Stimulated activated CD8-positive, alpha-beta memory T cell treated with anti-CD3 and anti-CD28 coated beads, Interleukin-2, amount 100 ng/mL, for 48 hours (primary cell): ENCODE results near the gene RNU4-1.
"Not testable (repeated sequence)": the region's sequence is repeated elsewhere in the genome, so short reads cannot be mapped to it uniquely, and the experiment has no call there.

ENCODE experiments used
- DNase-seq, 2 donors: peaks; one replicate each; pipeline ENCODE4 v3.0.0-alpha.2; 2020; ENCODE audit warnings: low read depth in 2 of 2

Gene RNU4-1

DNA sequence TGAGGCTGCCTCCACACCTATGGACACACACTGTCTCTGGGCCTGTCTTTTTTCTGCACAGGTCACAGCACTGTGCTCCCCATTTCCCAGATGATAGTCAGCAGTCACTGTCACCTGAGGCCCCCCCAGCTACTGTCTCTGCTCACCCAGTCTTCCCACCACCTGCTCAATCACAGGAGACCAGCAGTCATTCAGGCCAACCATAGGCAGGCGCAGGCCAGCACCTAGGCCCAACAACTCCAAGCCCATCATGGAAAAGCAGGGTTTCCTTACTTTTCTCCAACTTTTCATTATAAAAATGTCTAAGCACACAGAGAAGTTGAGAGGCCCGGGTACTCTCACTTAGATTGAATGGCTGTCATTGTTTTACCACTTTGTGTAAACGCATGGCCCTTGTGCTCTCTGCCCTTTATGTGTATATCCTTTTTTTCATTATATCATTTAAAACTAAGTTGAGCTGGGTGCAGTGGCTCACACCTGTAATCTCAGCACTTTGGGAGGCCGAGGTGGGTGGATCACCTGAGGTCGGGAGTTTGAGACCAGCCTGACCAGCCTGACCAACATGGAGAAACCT lies 34.6 kb downstream of the RNU4-1 start:
- DNase-seq: no peak

GRCh38 chr12:120257041-120257821 lies 35.8 kb downstream of the RNU4-1 start:
- no peak for DNase-seq

DNA sequence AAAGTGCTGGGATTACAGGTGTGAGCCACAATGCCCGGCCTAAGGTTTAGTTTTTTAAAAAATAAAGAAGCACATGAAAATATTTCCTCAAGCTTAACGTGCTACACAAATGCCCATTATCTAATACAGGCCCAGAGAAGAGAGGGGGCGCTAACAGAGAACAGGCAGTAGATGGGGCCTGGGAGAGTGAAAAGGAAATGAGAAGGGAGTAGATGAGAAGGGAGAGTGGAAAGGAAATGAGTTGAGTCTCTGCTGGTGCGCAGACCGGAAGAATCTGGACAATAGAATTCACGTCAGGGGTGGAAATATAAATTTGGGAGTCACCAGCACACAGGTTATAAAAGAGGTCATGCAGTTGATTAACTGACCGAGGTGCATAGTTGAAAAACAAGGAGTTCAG lies 38.2 kb downstream of the RNU4-1 start:
- DNase-seq: no peak

DNA sequence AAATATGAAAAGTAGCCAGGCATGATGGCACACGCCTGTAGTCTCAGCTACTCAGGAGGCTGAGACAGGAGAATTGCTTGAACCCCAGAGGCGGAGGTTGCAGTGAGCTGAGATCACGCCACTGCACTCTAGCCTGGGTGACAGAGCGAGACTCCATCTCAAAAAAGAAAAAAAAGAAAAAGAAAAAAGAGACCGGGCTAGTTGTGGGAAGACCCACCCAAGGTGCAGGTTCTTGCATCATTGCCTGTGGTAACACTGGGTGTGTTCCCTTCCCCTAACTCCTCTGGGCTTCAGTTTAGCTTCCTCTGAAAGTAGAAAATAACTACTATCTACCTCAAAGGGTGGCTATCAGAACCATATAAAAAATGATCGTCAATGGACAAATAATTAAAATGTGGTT lies 39.7 kb downstream of the RNU4-1 start:
- not testable (repeated sequence) for DNase-seq

- peak; percentile 41 to 55 for DNase-seq
These were observed 40.7 kb downstream of the RNU4-1 start for GRCh38 chr12:120252071-120252906.

DNA sequence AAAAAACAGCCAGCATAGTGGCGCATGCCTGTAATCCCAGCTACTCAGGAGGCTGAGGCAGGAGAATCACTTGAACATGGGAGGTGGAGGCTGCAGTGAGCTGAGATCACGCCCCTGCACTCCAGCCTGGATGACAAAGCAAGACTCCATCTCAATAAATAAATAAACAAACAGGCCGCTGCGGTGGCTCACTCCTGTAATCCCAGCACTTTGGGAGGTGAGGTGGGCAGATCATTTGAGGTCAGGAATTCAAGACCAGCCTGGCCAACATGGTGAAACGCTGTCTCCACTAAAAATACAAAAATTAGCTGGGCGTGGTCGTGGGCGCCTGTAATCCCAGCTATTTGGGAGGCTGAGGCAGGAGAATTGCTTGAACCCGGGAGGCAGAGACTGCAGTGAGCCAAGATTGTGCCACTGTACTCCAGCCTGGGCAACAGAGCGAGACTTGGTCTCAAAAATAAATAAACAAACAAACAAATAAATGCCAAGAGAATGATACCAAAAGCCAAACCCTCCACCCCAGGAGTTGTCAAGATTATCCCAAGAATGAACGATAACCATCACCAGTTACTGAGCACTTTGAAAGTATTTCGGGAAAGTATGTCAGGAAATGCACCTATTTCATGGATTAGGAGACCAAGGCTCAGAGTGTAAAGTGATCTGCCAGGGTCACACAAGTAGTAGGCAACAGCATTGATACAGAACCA lies 41.5 kb downstream of the RNU4-1 start:
- not testable (repeated sequence) for DNase-seq

DNA sequence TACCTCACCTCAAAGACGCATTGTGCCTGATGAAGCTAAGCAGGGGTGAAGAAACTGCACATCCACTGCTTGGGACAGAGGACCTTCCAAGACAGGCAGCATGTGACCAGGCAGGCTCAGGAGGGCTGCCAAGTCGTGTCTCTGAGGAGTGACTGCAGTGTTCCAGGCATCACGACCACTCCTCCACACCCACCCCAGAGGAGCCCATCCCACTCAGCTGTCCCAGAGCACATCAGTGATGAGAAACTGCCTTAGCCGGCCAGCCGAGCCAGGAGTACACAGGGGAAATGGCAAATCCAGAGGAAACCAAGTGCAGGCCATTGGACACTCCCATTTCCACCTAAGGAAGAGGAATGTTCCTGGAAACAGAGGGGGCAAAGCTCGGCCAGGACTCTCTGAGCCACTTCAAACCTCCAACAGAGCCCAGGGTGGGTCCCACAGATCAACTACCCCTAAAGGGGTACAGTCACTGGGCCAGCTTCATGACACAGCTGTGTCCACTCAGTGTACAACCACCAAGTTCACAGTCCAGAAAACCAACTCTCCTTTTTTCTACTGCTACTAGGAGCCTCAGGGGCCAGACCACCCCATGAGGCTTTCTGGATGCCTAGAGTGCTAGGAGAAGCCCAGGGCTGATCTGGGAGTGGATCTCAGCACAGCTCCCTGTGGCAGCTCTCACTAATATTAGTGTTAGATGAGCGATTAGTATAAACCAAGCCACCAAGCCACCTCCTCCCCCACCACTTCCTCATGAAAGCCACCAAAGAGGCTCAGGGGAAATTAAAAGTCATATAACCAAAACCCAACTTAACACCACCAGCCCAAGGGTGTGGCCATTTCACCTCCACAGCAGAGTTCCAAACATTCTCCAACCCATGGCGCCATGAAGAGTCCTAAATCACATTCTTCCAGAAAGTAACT lies 42.9 kb downstream of the RNU4-1 start:
- no peak for DNase-seq

GRCh38 chr12:120249266-120249874 lies 43.7 kb downstream of the RNU4-1 start:
- no peak for DNase-seq

- no peak for DNase-seq
These were observed 45.4 kb downstream of the RNU4-1 start for GRCh38 chr12:120247621-120248030.

GRCh38 chr12:120247183-120247582 lies 45.9 kb downstream of the RNU4-1 start:
- DNase-seq: no peak

- not testable (repeated sequence) for DNase-seq
These were observed 46.3 kb downstream of the RNU4-1 start for GRCh38 chr12:120246705-120247104.
